Measurements from ENCODE around the gene HOXC5.

GRCh38 chr12:53995378-53996239, 37.2 kb upstream of the HOXC5 start:
- TF ChIP-seq POLR2A (IDR thresholded peaks at IDR 0.05) (no peak), CTCF (IDR thresholded peaks at IDR 0.05) (no peak), EP300 (IDR thresholded peaks at IDR 0.05) (no peak)
